Astrocyte of the spinal cord (primary cell): ENCODE measurements around the gene TEX53.

Source experiments
- DNase-seq: peaks from one replicate; pipeline ENCODE4 v3.0.0; 2011; ENCODE audit warnings: low read depth, low spot score
- H3K4me3 ChIP-seq: 2 replicates; pipeline ENCODE4 v1.5.1; 2011; ENCODE audit warnings: low read depth, mild to moderate bottlenecking, low read length, moderate library complexity
- CTCF ChIP-seq: IDR thresholded peaks from 2 replicates; pipeline ENCODE4 v1.5.1; 2012; ENCODE audit warnings: low read depth, mild to moderate bottlenecking, low read length, inconsistent platforms
- in situ Hi-C: cut with HindIII; loops from 2 replicates; pipeline ENCODE4 v1.10.0; 2017; ENCODE audit warnings: low sequenced_read_pairs

Gene TEX53

GRCh38 chr9:114634387-114634786 is 23.2 kb downstream of the TEX53 start:
- no peak for DNase-seq
- no peak overlapping the region for H3K4me3 ChIP-seq
- no peak for TF ChIP-seq CTCF
- in situ Hi-C loops, result no loop called here

GRCh38 chr9:114633438-114634089 is 24.0 kb downstream of the TEX53 start:
- H3K4me3 ChIP-seq, result no peak overlapping the region
- in situ Hi-C loops, result no loop called here
- DNase-seq, result no peak
- TF ChIP-seq CTCF, result no peak

GRCh38 chr9:114631166-114631565 is 26.4 kb downstream of the TEX53 start:
- DNase-seq, result no peak
- in situ Hi-C loops, result no loop called here
- no peak for TF ChIP-seq CTCF
- no peak overlapping the region for H3K4me3 ChIP-seq

GRCh38 chr9:114629563-114630090 is 28.0 kb downstream of the TEX53 start:
- DNase-seq, result no peak
- H3K4me3 ChIP-seq, result no peak overlapping the region
- TF ChIP-seq CTCF, result no peak
- in situ Hi-C loops, result no loop called here

GRCh38 chr9:114627553-114627952 is 30.1 kb downstream of the TEX53 start:
- in situ Hi-C loops, result no loop called here
- no peak for TF ChIP-seq CTCF

GRCh38 chr9:114626415-114627020 is 31.1 kb downstream of the TEX53 start:
- TF ChIP-seq CTCF, result no peak
- in situ Hi-C loops, result no loop called here
- no peak overlapping the region for H3K4me3 ChIP-seq
- no peak for DNase-seq

More at GRCh38 chr9:114627553-114627952, 30.1 kb downstream of the TEX53 start:
- no peak for DNase-seq
- H3K4me3 ChIP-seq, result no peak overlapping the region
